ENCODE measurements around the gene ZNF587. TPM values are rescaled to one million over a fixed set of nuclear protein-coding genes. Genes with fewer than 3 reads are reported as not detected.
"Not testable (repeated sequence)": the region's sequence is repeated elsewhere in the genome, so short reads cannot be mapped to it uniquely, and the experiment has no call there.

ZNF587 gene
- polyA plus RNA-seq, 1 donor (not counting 4 experiments of a cell fraction or from before 2014, with no cell fraction given), result 14.0 TPM

- dilution Hi-C loops (cut with MboI; ENCODE audit: extremely low pct_ligation_motif_present, low sequenced_read_pairs), result no loop called here
- DNase-seq (ENCODE audit: low read depth, low spot score) (peak; percentile 66), FAIRE-seq (no peak)
- peak overlapping the region; percentile 94 for H2AFZ ChIP-seq (ENCODE audit: control insufficient read depth, low read length)
- H3K79me2 ChIP-seq (ENCODE audit: control insufficient read depth, insufficient read depth, low read length), result peaks cover 51% of the 10 kb centered on the region
- H3K9me1 ChIP-seq (ENCODE audit: control insufficient read depth, extremely low read depth, insufficient read depth, low read length), result no peaks in the 10 kb centered on the region
- H3K4me3 ChIP-seq (ENCODE audit: control insufficient read depth in 2 of 3, extremely low read depth in 1 of 3, insufficient read depth in 2 of 3, low read depth in 1 of 3, low read length in 3 of 3), result peak overlapping the region; percentile 55 to 99 (median 98)
- H3K9me3 ChIP-seq (ENCODE audit: control insufficient read depth, low read depth, low read length), result no peaks in the 10 kb centered on the region
- H3K9ac ChIP-seq (ENCODE audit: control insufficient read depth, extremely low read depth, insufficient read depth, low read length), result peak overlapping the region; percentile 98
- H4K20me1 ChIP-seq (ENCODE audit: control insufficient read depth, extremely low read depth, insufficient read depth, low read length), result peaks cover 2% of the 10 kb centered on the region
- no peaks in the 10 kb centered on the region for H3K27me3 ChIP-seq (ENCODE audit: control insufficient read depth, extremely low read depth, insufficient read depth, low read length)
- TF ChIP-seq EZH2 (IDR thresholded peaks at IDR 0.05; ENCODE audit: low read length) (no peak), CTCF (optimal IDR thresholded peaks at IDR 0.05 in 1 of 3, IDR thresholded peaks at IDR 0.05 in 1 of 3, conservative IDR thresholded peaks at IDR 0.05 in 1 of 3; ENCODE audit: extremely low read depth in 1 of 3, insufficient read depth in 2 of 3, low read length in 3 of 3) (peak in 2 of 3 experiments; percentile 12 to 32)
- H3K4me1 ChIP-seq (ENCODE audit: control insufficient read depth, extremely low read depth, insufficient read depth, low read length), result peaks cover 8% of the 10 kb centered on the region
- H3K4me2 ChIP-seq (ENCODE audit: control insufficient read depth, extremely low read depth, insufficient read depth, low read depth, low read length), result peak overlapping the region; percentile 91
- peak overlapping the region; percentile 90 for H3K27ac ChIP-seq (ENCODE audit: control insufficient read depth, insufficient read depth, low read length)
- H3K36me3 ChIP-seq (ENCODE audit: control insufficient read depth in 2 of 2, extremely low read depth in 1 of 2, insufficient read depth in 2 of 2, low read length in 2 of 2), result peaks cover 0 to under 1% of the 10 kb centered on the region in 2 experiments
Measured at GRCh38 chr19:57819475-57820148, 30.0 kb upstream of the ZNF587 start.

- Histone ChIP-seq H3K9ac (ENCODE audit: control insufficient read depth, extremely low read depth, insufficient read depth, low read length) (peak overlapping the region; percentile 98), H3K4me2 (ENCODE audit: control insufficient read depth, extremely low read depth, insufficient read depth, low read depth, low read length) (peak overlapping the region; percentile 91), H3K27ac (ENCODE audit: control insufficient read depth, insufficient read depth, low read length) (peak overlapping the region; percentile 90), H3K36me3 (ENCODE audit: control insufficient read depth in 2 of 2, extremely low read depth in 1 of 2, insufficient read depth in 2 of 2, low read length in 2 of 2) (peaks cover under 1 to 4% of the 10 kb centered on the region in 2 experiments), H3K79me2 (ENCODE audit: control insufficient read depth, insufficient read depth, low read length) (peaks cover 60% of the 10 kb centered on the region), H3K27me3 (ENCODE audit: control insufficient read depth, extremely low read depth, insufficient read depth, low read length) (no peaks in the 10 kb centered on the region), H3K4me1 (ENCODE audit: control insufficient read depth, extremely low read depth, insufficient read depth, low read length) (peaks cover 8% of the 10 kb centered on the region), H3K4me3 (ENCODE audit: control insufficient read depth in 2 of 3, extremely low read depth in 1 of 3, insufficient read depth in 2 of 3, low read depth in 1 of 3, low read length in 3 of 3) (peak overlapping the region; percentile 55 to 99 (median 98)), H4K20me1 (ENCODE audit: control insufficient read depth, extremely low read depth, insufficient read depth, low read length) (peaks cover 2% of the 10 kb centered on the region), H3K9me1 (ENCODE audit: control insufficient read depth, extremely low read depth, insufficient read depth, low read length) (no peaks in the 10 kb centered on the region), H3K9me3 (ENCODE audit: control insufficient read depth, low read depth, low read length) (no peaks in the 10 kb centered on the region), H2AFZ (ENCODE audit: control insufficient read depth, low read length) (no peak overlapping the region)
- DNase-seq (ENCODE audit: low read depth, low spot score) (no peak), FAIRE-seq (no peak)
- TF ChIP-seq CTCF (optimal IDR thresholded peaks at IDR 0.05 in 1 of 3, IDR thresholded peaks at IDR 0.05 in 1 of 3, conservative IDR thresholded peaks at IDR 0.05 in 1 of 3; ENCODE audit: extremely low read depth in 1 of 3, insufficient read depth in 2 of 3, low read length in 3 of 3), result no peak
- dilution Hi-C loops (cut with MboI; ENCODE audit: extremely low pct_ligation_motif_present, low sequenced_read_pairs), result no loop called here
Measured at GRCh38 chr19:57820599-57820998, 29.1 kb upstream of the ZNF587 start.

GRCh38 chr19:57821095-57821494 lies 28.6 kb upstream of the ZNF587 start:
- Histone ChIP-seq H3K79me2 (ENCODE audit: control insufficient read depth, insufficient read depth, low read length) (peaks cover 65% of the 10 kb centered on the region), H3K4me3 (ENCODE audit: control insufficient read depth in 2 of 3, extremely low read depth in 1 of 3, insufficient read depth in 2 of 3, low read depth in 1 of 3, low read length in 3 of 3) (peak overlapping the region in 2 of 3 experiments; percentile 98 to 99), H3K4me2 (ENCODE audit: control insufficient read depth, extremely low read depth, insufficient read depth, low read depth, low read length) (peak overlapping the region; percentile 91)
- H3K36me3 ChIP-seq (ENCODE audit: control insufficient read depth in 2 of 2, extremely low read depth in 1 of 2, insufficient read depth in 2 of 2, low read length in 2 of 2); H4K20me1 ChIP-seq (ENCODE audit: control insufficient read depth, extremely low read depth, insufficient read depth, low read length); FAIRE-seq; H3K9me3 ChIP-seq (ENCODE audit: control insufficient read depth, low read depth, low read length); H3K9ac ChIP-seq (ENCODE audit: control insufficient read depth, extremely low read depth, insufficient read depth, low read length); DNase-seq (ENCODE audit: low read depth, low spot score); H3K9me1 ChIP-seq (ENCODE audit: control insufficient read depth, extremely low read depth, insufficient read depth, low read length); H3K4me1 ChIP-seq (ENCODE audit: control insufficient read depth, extremely low read depth, insufficient read depth, low read length); H3K27me3 ChIP-seq (ENCODE audit: control insufficient read depth, extremely low read depth, insufficient read depth, low read length); H3K27ac ChIP-seq (ENCODE audit: control insufficient read depth, insufficient read depth, low read length); H2AFZ ChIP-seq (ENCODE audit: control insufficient read depth, low read length); dilution Hi-C loops (cut with MboI; ENCODE audit: extremely low pct_ligation_motif_present, low sequenced_read_pairs): not testable (repeated sequence)

GRCh38 chr19:57821501-57821900 lies 28.2 kb upstream of the ZNF587 start:
- H4K20me1 ChIP-seq (ENCODE audit: control insufficient read depth, extremely low read depth, insufficient read depth, low read length); H3K9ac ChIP-seq (ENCODE audit: control insufficient read depth, extremely low read depth, insufficient read depth, low read length); H3K4me1 ChIP-seq (ENCODE audit: control insufficient read depth, extremely low read depth, insufficient read depth, low read length); DNase-seq (ENCODE audit: low read depth, low spot score); H2AFZ ChIP-seq (ENCODE audit: control insufficient read depth, low read length); H3K4me3 ChIP-seq (ENCODE audit: control insufficient read depth in 2 of 3, extremely low read depth in 1 of 3, insufficient read depth in 2 of 3, low read depth in 1 of 3, low read length in 3 of 3); H3K36me3 ChIP-seq (ENCODE audit: control insufficient read depth in 2 of 2, extremely low read depth in 1 of 2, insufficient read depth in 2 of 2, low read length in 2 of 2); FAIRE-seq; H3K9me3 ChIP-seq (ENCODE audit: control insufficient read depth, low read depth, low read length); dilution Hi-C loops (cut with MboI; ENCODE audit: extremely low pct_ligation_motif_present, low sequenced_read_pairs); H3K27me3 ChIP-seq (ENCODE audit: control insufficient read depth, extremely low read depth, insufficient read depth, low read length); H3K4me2 ChIP-seq (ENCODE audit: control insufficient read depth, extremely low read depth, insufficient read depth, low read depth, low read length); H3K27ac ChIP-seq (ENCODE audit: control insufficient read depth, insufficient read depth, low read length); H3K9me1 ChIP-seq (ENCODE audit: control insufficient read depth, extremely low read depth, insufficient read depth, low read length): not testable (repeated sequence)
- H3K79me2 ChIP-seq (ENCODE audit: control insufficient read depth, insufficient read depth, low read length), result peaks cover 69% of the 10 kb centered on the region

Data from keratinocyte (primary cell).